Fibroblast of pulmonary artery (primary cell): ENCODE results near the gene PRKAG2.

ENCODE experiments used
- DNase-seq: peaks from one replicate; pipeline ENCODE4 v3.0.0-alpha.2; 2010; ENCODE audit warnings: low read depth
- H3K4me3 ChIP-seq: replicated peaks from 2 replicates; pipeline ENCODE4 v1.5.1; 2011; ENCODE audit warnings: low read depth, mild to moderate bottlenecking, control low read depth, low read length, moderate library complexity
- CTCF ChIP-seq: IDR thresholded peaks from 2 replicates; pipeline ENCODE4 v1.5.1; 2011; ENCODE audit warnings: mild to moderate bottlenecking, control low read depth, low read length, inconsistent platforms; ENCODE audit errors: missing control alignments

The PRKAG2 gene

GRCh38 chr7:151776876-151777494, 99.9 kb downstream of the PRKAG2 start:
- TF ChIP-seq CTCF = no peak
- no peak overlapping the region for H3K4me3 ChIP-seq
- DNase-seq = no peak

- no peak for DNase-seq
- no peak for TF ChIP-seq CTCF
- H3K4me3 ChIP-seq = no peak overlapping the region
Measured at GRCh38 chr7:151776446-151776845, 100.5 kb downstream of the PRKAG2 start.

- no peak for DNase-seq
- no peak overlapping the region for H3K4me3 ChIP-seq
- no peak for TF ChIP-seq CTCF
Measured at GRCh38 chr7:151775547-151776443, 101.1 kb downstream of the PRKAG2 start.

- no peak for DNase-seq
- TF ChIP-seq CTCF = no peak
- H3K4me3 ChIP-seq = no peak overlapping the region
Measured at GRCh38 chr7:151774951-151775350, 102.0 kb downstream of the PRKAG2 start.

GRCh38 chr7:151773797-151774196, 103.1 kb downstream of the PRKAG2 start:
- H3K4me3 ChIP-seq = no peak overlapping the region
- DNase-seq = no peak
- no peak for TF ChIP-seq CTCF

- TF ChIP-seq CTCF = no peak
- no peak overlapping the region for H3K4me3 ChIP-seq
- no peak for DNase-seq
Measured at GRCh38 chr7:151770232-151770631, 106.7 kb downstream of the PRKAG2 start.
